ENCODE data around the gene FAM124B.
"Not testable (repeated sequence)": the region's sequence is repeated elsewhere in the genome, so short reads cannot be mapped to it uniquely, and the experiment has no call there.

DNA sequence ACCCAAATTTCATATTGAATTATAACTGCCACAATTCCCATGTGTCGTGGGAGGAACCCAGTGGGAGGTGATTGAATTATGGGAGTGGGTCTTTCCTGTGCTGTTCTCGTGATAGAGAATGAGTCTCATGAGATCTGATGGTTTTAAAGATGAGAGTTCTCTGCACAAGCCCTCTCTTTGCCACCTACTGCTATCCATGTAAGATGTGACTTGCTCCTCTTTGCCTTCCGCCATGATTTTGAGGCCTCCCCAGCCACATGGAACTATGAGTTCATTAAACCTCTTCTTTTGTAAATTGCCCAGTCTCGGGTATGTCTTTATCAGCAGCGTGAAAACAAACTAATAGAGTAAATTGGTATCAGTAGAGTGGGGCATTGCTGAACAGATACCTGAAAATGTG, 4.8 kb downstream of the FAM124B start:
- TF ChIP-seq, protein P1, sequence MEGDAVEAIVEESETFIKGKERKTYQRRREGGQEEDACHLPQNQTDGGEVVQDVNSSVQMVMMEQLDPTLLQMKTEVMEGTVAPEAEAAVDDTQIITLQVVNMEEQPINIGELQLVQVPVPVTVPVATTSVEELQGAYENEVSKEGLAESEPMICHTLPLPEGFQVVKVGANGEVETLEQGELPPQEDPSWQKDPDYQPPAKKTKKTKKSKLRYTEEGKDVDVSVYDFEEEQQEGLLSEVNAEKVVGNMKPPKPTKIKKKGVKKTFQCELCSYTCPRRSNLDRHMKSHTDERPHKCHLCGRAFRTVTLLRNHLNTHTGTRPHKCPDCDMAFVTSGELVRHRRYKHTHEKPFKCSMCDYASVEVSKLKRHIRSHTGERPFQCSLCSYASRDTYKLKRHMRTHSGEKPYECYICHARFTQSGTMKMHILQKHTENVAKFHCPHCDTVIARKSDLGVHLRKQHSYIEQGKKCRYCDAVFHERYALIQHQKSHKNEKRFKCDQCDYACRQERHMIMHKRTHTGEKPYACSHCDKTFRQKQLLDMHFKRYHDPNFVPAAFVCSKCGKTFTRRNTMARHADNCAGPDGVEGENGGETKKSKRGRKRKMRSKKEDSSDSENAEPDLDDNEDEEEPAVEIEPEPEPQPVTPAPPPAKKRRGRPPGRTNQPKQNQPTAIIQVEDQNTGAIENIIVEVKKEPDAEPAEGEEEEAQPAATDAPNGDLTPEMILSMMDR (conservative IDR thresholded peaks at IDR 0.05 in 1 of 2, IDR thresholded peaks at IDR 0.05 in 1 of 2; ENCODE audit: low read depth in 1 of 2, low read length in 2 of 2) = not testable (repeated sequence)
- not testable (repeated sequence) for TF ChIP-seq EZH2 (IDR thresholded peaks at IDR 0.05; ENCODE audit: low read length, missing control alignments)

Data from fibroblast of lung (primary cell).